Measurements from ENCODE around the gene TDRD12.

The TDRD12 gene, protein sequence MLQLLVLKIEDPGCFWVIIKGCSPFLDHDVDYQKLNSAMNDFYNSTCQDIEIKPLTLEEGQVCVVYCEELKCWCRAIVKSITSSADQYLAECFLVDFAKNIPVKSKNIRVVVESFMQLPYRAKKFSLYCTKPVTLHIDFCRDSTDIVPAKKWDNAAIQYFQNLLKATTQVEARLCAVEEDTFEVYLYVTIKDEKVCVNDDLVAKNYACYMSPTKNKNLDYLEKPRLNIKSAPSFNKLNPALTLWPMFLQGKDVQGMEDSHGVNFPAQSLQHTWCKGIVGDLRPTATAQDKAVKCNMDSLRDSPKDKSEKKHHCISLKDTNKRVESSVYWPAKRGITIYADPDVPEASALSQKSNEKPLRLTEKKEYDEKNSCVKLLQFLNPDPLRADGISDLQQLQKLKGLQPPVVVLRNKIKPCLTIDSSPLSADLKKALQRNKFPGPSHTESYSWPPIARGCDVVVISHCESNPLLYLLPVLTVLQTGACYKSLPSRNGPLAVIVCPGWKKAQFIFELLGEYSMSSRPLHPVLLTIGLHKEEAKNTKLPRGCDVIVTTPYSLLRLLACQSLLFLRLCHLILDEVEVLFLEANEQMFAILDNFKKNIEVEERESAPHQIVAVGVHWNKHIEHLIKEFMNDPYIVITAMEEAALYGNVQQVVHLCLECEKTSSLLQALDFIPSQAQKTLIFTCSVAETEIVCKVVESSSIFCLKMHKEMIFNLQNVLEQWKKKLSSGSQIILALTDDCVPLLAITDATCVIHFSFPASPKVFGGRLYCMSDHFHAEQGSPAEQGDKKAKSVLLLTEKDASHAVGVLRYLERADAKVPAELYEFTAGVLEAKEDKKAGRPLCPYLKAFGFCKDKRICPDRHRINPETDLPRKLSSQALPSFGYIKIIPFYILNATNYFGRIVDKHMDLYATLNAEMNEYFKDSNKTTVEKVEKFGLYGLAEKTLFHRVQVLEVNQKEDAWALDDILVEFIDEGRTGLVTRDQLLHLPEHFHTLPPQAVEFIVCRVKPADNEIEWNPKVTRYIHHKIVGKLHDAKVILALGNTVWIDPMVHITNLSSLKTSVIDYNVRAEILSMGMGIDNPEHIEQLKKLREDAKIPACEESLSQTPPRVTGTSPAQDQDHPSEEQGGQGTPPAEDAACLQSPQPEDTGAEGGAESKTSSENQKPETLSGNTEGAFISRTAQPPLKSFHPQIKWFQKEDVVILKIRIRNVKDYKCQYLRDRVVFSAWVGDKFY (N-terminal part only)

DNA sequence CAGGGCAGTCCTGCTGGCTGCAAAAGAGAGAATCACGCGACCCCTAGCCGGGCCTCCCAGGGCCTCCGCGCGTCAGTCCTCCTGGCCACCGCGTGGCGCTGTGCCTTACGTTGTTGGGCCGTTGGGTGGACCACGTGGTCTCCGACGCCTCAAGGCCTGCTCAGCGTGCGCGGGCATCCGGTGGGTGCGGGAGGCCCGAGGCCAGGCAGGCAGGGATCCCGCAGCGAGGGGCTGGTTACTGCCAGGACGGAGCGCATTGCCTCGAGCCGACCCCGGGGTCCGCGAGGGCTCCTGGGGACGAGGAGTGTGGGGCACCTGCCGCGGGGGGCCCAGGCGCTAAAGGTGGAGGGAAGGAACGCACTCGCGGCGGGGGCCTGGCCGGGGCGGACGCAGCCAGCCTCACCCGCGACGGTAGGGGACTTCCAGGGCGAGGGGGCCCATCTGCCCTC is at the start of gene TDRD12:
TSS of gene TDRD12 (plus strand) at position 157 of the 449 bp plus-strand sequence. CDS start 306 bp downstream, outside the sequence.
- no peak for DNase-seq

DNA sequence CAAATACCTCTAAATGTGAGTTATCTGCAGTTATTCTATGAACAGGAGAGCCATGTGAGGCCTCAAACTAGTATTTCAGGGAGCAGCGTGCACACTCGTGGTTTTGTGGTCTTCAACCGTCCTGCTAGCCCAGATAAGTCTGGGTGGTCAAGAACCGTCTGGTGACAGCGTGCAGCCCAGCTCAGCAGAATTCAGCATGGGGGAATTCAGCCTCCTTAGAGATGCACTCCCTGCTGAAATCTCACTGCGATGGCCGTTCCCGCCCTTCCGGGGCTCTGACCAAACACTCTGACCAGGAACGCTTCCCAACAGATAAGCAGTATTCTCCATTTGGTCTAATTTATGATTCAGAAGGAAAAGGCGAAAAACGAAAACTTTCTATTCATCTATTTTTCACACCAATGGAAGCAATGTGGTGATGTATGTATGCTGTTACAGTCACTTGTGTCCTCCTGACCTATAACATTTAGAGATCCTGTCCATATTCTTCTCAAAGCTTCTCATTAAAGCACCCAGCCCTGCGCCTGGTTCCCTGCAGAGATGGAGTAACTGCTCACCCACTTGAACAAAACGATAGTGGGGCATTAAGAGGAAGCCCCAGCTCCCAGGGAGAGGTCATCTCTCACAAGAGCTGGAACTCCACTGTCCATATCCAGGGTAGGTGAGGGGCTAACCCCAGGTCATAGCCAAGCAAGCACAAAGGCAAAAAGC is 47.5 kb upstream of the TDRD12 start:
- peak; percentile 16 for DNase-seq

DNA sequence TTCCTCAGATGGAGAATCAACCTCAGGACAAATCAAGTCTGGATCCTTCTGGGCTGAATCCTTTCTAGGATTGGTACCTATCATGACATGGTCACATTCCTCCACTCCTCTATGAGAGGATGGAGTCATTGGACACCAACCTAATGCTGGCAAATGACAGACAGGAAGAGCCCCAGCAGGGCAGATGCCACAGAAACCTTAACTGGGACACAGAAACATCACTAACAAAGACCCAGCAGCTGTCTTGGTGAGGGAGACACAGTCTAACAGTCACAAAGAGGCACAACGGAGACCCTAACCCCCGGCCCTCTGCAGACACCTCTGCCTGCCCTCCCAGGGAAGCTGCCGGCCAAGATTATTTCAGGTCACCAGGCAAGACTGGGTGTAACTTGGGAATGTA is 46.7 kb upstream of the TDRD12 start:
- no peak for DNase-seq

DNA sequence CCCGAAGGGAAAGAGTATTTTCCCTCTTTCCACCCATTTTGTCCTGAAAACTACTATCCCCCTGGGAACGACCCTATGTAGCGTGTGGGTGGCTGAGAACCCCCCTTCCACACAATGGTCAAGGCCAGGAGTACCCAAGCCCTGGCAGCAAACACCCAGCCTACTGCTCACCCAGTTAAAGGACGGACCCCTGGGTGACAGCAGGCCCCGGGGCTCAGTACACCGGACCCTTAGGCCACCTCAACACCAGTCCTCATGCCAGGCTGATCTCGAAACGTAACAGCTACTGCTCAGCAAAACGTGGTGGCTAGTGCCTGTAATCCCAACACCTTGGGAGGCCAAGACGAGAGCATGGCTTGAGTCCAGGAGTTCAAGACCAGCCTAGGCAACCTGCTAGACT is 46.0 kb upstream of the TDRD12 start:
- DNase-seq: no peak

DNA sequence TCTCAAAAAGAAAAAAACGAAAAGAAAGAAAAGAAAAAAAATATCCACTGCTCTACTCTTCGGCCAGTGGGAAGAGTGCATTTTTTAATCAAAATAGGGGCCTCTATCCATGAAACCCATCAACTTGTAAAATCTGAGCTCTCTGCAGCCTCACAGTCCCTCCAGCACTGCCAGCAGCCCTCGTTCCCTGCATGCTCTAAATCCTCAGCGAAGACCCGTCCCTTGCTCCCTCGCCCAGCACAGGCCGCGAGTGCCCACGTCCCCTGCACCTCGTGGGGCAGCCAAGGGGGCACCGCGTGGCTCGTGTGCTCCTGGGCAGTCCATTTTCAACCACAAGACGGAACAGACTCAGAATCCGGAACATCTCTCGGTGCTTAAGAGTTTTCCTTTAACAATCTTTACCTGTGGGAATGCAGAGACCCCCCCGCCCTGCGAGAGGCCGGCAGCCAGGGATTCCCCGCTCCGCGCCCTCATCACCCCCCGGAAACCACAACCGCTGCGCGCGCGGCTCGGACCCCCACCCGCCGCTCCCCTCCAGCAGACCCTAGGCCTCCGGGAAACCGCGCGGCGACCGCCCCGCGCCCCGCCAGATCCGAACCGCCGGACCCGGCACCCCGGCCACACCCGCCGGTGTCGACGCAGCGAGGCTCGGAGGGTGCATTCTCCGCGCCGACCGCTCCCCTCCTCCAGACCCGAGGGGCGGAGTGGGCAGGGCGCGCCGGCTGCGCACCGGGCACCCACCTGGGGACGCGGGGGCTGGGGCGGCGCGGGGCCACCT is 45.2 kb upstream of the TDRD12 start:
- DNase-seq: no peak

DNA sequence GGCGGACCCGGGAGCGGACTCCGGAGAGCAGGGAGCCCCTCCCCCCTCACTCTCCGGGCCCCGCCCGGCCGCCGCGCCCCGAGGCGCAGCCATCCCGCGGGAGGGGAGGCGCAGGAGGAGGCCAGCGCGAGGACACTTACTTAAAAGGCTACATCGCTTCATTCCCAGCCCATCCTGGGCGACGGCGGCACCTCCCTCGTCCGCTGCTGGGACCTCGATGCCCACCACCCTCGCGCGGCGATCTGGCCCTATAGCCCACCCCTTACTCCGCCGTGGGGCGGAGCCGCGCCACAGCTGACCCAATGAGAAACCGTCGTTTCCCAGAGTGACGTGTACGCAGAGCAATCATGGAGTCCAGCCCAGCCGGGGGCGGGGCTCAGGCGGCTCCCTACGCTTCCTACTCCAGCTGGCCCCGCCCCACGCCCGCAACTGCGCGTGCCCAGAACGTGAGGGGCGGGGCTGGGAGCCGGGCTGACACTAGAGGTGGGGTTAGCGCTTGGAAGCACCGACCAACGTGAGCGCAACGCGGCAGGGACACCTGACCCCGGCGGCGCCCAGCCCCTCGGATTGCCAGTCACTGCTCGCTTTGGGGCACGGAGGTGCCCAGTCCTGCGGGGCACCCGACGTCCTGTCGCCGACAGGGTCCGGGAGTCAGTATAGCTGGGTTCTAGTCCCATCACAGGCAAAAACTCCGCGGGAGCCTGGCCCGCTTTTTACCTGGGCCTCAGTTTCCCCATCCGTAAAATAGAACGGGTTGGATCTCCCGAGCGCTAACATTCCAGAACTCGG is 44.4 kb upstream of the TDRD12 start, which contains the start of gene ANKRD27:
TSS of gene ANKRD27 (minus strand) at position 250 of the 789 bp plus-strand sequence. CDS start 16,165 bp downstream, outside the sequence.
- peak; percentile 98 for DNase-seq

DNA sequence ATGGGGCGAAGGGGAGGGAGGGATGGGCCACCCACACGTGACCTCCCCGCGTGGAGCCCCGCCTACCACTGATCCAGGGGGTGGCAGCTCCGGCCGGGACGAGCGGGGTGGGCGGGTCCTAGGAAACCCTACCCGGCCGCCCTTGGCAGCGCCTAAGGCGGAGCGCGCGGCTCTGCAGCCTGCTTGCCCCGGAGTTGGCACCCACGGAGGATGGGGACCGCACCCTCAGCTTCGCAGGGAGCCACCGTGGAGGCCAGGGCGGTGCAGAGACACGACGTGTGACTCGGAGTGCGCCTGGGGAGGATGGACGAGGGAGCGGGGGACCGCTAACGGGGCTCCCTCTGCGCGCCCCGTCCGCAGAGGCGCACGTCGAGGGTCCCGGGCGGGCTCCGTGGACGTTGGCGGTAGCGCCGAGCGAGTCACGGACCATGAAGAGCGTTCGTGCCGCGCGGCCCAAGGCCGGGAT is 43.8 kb upstream of the TDRD12 start, which contains the start of gene RGS9BP:
TSS of gene RGS9BP (plus strand) at position 129 of the 466 bp plus-strand sequence. CDS start 416 bp downstream, outside the sequence.
- DNase-seq: peak; percentile 60

DNA sequence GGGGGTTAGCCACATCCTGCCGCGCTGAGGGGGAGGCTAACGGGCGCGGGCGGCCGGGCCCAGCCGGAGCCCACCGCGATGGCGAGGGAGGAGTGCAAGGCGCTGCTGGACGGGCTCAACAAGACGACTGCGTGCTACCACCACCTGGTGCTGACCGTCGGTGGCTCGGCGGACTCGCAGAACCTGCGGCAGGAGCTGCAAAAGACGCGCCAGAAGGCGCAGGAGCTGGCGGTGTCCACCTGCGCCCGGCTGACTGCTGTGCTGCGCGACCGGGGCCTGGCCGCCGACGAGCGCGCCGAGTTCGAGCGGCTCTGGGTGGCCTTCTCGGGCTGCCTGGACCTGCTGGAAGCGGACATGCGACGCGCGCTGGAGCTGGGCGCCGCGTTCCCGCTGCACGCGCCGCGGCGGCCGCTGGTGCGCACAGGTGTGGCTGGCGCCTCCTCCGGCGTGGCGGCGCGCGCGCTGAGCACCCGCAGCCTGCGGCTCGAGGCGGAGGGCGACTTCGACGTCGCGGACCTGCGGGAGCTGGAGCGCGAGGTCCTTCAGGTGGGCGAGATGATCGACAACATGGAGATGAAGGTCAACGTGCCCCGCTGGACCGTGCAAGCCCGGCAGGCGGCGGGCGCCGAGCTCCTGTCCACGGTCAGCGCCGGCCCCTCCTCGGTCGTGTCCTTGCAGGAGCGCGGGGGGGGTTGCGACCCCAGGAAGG is 43.2 kb upstream of the TDRD12 start:
- no peak for DNase-seq

DNA sequence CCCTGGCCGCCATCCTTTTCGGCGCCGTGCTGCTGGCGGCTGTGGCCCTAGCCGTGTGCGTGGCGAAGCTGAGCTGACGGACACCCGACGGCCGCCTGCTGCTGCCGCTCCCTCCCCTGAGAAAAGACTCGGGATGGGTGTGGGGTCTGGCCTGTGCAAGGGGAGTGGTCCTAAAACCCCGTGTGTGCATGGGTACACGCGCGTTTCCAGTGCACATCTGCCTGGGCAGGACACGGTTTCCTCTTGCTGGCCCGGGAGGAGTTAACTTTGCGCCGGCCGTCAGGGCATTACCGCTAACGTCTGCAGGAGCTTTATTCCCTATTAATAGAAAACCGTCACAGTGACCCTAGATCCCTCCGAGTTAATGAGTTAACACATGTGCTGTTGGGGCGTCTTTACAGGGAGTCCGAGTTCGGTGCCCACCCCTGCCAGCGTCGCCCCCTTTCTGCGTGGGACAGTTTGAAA is 42.6 kb upstream of the TDRD12 start:
- DNase-seq: no peak

DNA sequence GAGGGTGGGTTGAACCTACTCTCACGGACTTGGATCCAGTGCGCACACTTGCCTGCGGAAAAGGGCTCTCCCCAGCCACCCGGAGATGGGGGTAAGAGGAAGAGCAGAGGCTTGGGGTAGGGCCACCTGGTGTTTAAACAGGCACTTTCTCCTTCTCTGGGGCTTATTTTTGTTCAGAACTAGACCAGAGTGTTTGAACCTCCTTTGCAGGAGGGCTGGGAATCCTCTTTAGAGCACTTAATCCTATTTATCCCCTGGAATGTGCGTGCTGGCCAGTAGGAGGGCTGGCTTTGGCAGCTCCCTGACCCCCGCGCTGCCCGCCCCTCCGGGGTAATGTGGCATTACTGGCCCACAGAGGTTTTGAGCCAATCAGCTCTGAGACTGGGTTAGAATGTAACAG is 41.9 kb upstream of the TDRD12 start:
- no peak for DNase-seq

DNA sequence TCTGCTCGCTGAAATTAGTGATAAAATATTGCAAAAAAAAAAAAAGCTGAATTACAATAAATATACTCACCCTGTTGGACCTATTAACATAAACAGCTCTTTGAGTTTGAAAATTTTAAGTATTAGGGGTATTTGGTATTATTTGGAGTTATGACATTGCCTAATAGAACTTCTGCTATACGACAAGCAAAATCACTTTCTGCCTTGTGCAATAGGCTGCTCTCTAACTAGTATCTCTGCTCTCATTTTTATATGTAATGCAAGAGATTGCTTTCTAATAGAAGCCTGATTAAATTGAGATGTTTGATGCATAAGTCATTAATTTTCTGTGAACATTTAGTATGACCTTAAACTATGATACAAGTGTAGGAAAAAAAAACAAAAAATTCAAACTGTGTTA is 38.6 kb upstream of the TDRD12 start:
- DNase-seq: no peak

DNA sequence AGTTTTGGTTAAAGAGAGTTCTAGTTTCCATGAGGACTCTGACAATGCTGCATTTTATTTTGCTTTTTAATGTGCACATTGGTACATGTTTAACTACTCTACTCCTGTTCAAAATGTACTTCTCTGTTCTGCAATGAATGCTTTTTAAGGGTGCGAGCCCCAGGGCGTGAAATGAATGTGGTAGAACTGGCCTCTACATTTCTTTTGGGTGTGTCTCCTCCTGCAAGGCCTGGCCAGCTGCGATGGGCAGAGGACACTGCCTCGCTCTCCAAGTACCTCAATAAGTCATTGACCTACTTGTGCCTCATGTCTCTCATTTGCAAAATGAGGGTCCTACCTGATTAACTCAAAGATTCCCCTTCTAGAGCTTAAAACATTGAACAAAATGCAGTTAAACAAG is 37.2 kb upstream of the TDRD12 start:
- no peak for DNase-seq

DNA sequence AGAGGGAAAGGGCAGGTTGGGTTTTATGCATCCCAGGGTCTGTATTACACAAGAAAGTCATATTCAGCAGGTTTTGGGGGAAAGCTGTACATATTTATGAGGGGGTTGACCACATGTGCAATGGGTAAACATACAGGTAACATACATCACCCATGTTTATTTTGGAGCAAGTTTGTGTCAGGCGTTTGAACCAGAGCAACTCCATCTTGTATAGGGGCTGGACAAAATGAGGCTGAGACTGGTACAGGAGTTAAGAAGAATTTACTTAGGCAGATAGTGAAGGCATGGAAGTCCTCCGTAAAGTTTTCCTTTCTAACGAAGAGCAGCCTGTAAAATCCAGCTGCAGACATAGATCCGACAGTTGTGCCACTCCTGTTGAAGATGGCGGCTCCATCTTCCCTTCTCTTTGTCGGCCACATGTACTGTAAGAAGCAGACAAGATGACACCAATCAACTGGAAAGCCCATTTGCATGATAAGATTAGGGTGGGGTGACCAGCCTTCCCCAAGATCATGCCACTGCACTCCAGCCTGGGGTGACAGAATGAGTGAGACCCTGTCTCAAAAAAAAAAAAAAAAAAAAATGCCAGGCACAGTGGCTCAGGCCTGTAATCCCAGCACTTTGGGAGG is 32.6 kb upstream of the TDRD12 start:
- DNase-seq: no peak

DNA sequence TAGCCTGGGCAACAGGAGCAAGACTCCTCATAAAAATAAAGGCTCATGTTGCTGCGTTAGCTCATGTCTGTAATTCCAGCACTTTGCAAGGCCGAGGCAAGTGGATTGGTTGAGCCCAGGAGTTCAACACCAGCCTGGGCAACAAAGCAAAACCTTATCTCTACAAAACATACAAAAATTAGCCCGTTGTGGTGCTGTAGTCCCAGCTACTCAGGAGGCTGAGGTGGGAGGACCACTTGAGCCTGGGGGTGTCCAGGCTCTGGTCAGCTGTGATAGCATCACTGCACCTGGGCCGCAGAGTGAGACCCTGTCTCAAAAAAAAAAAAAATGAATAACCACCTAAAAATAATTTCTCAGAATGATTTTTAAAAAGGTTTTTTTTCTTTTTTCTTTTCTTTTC is 31.9 kb upstream of the TDRD12 start:
- no peak for DNase-seq

DNA sequence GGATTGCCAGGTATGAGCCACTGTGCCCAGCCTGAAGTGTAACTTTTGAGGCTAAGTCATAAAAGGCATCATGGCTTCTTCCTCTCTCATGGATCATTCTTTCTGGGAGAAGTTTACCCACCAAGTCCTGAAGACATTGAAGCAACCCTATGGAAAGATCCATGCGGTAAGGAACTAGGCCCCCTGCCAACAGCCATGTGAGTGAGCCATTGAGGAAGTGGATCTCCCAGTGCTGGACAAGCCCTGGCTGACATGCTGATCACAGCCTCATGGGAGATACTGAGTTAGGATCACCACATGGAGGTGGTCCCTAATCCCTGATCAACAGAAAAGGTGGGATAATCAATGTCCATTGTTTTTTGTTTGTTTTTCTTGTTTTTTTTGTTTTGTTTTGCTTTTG is 31.3 kb upstream of the TDRD12 start:
- no peak for DNase-seq

DNA sequence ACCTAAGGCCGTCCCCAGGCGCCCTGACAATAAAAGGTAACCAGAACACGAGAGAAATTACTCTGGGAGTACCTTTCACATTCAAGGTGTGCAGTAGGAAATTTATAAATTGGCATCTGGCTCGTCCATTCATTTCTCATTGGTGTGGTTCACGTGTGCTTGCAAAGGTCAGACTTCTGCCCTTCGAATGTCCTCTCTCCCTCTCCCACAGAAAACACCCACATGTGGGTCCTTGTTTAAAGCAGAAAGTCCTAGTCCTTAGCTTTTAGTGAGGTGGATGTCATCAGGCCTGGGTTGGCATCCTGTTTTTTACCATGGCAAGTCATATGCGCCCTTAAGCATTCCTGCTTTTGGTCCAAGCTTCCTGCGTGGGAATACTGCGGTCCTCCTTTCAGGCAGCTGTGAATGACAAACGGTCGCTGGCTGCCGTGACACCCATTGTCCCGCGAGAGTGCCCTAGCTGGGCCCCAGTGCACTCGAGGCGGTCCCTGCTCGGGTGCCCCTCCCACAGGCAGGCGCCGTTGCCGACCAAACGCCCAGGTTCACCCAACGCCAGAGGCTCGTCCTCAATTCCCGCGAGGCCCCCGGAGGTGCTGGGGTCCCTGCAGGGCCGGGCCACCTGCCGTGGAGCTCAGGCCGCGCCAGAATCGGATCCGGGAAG is 28.1 kb upstream of the TDRD12 start, which contains the start of gene NUDT19:
TSS of gene NUDT19 (plus strand) at position 531 of the 661 bp plus-strand sequence. CDS start 140 bp downstream, outside the sequence.
- DNase-seq: peak; percentile 77

DNA sequence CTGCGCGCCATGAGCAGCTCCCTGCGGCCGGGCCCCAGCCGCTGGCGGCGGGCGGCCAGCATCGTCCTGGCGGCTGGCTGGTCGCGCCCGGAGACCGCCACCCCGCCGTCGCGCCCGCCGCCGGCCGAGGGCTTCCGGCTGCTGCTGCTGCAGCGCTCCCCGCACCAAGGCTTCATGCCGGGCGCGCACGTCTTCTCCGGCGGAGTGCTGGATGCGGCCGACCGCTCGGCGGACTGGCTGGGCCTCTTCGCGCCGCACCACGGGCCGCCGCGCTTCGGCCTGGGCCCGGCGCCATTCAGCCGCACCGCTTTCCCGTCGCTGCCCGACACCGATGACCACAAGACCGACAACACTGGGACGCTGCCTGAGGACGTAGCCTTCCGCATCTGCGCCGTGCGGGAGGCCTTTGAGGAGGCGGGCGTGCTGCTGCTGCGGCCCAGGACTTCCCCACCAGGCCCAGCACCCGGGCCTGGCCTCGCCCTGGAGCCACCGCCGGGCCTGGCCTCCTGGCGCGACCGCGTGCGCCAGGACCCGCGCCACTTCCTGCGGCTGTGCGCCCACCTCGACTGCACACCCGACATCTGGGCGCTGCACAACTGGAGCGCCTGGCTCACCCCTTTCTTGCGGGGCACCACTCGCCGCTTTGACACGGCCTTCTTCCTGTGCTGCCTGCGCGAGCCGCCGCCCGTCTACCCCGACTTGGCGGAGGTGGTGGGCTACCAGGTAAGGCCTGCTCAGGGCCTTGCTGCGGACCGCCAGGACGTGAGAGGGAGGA is 27.4 kb upstream of the TDRD12 start:
- DNase-seq: peak; percentile 57

DNA sequence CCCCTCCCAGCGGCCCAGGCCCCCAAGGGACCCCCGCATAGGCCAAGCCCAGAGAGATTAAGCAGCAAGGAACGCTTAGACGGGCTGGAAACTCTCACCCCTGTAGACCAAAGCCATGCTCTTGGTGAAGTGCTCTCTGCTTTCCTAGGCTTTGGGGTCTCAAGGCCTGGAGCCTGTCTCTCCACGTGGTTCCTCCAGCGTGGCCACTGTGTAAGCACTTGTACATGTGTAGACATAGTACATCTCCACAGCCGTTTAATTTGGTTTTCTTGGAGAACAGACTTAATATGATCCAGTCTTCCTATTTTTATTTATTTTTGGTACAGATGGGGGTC is 26.9 kb upstream of the TDRD12 start:
- DNase-seq: no peak

All from fibroblast of upper back skin (primary cell).